Keratinocyte (primary cell): ENCODE results near the gene IL17C. TPM values are rescaled to one million over a fixed set of nuclear protein-coding genes. Genes with fewer than 3 reads are reported as not detected.
A peak's percentile ranks its signal among the peaks of the same experiment; 100 is the strongest.

ENCODE experiments used
- DNase-seq: peaks from one replicate; pipeline ENCODE4 v3.0.0-alpha.2; 2011; ENCODE audit warnings: low read depth, missing footprints, low spot score
- FAIRE-seq: peaks from 2 replicates; lab custom pipeline; 2011; peaks lifted over from hg19 to GRCh38; lab: Jason Lieb, UNC
- H2AFZ ChIP-seq: 2 replicates; pipeline ENCODE4 v1.6.0; 2012; ENCODE audit warnings: low read length, control low read depth, inconsistent platforms; ENCODE audit not compliant: control insufficient read depth
- H3K27ac ChIP-seq: 2 replicates; pipeline ENCODE4 v1.5.1; 2011; ENCODE audit warnings: low read length; ENCODE audit not compliant: control insufficient read depth, insufficient read depth
- H3K27me3 ChIP-seq: 3 replicates; pipeline ENCODE4 v1.6.0; 2011; ENCODE audit warnings: low read length; ENCODE audit not compliant: control insufficient read depth, insufficient read depth; ENCODE audit errors: extremely low read depth
- H3K36me3 ChIP-seq, 2 experiments: 2 replicates in 1 of 2; 3 replicates in 1 of 2; pipeline ENCODE4 v1.5.1; 2011; ENCODE audit warnings: low read length in 2 of 2, mild to moderate bottlenecking in 1 of 2; ENCODE audit not compliant: control insufficient read depth in 2 of 2, insufficient read depth in 2 of 2; ENCODE audit errors: extremely low read depth in 1 of 2
- H3K4me1 ChIP-seq: 3 replicates; pipeline ENCODE4 v1.5.1; 2011; ENCODE audit warnings: low read length; ENCODE audit not compliant: control insufficient read depth, insufficient read depth; ENCODE audit errors: extremely low read depth
- H3K4me2 ChIP-seq: 3 replicates; pipeline ENCODE4 v1.6.0; 2011; ENCODE audit warnings: low read depth, low read length; ENCODE audit not compliant: control insufficient read depth, insufficient read depth; ENCODE audit errors: extremely low read depth
- H3K4me3 ChIP-seq, 3 experiments: fragments of 200-600 bp in 1 of 3; sonication (generic) in 1 of 3; 2 replicates in 2 of 3; 3 replicates in 1 of 3; pipeline ENCODE4 v1.5.1; 2011 to 2016; ENCODE audit warnings: low read length in 3 of 3, mild to moderate bottlenecking in 3 of 3, control low read depth in 2 of 3, inconsistent platforms in 1 of 3, low read depth in 1 of 3, mixed read lengths in 1 of 3, mixed run types in 1 of 3, moderate library complexity in 1 of 3; ENCODE audit not compliant: control insufficient read depth in 2 of 3, insufficient read depth in 2 of 3; ENCODE audit errors: extremely low read depth in 1 of 3
- H3K79me2 ChIP-seq: 2 replicates; pipeline ENCODE4 v1.6.0; 2012; ENCODE audit warnings: low read length; ENCODE audit not compliant: control insufficient read depth, insufficient read depth
- H3K9ac ChIP-seq: 3 replicates; pipeline ENCODE4 v1.6.0; 2011; ENCODE audit warnings: low read length; ENCODE audit not compliant: control insufficient read depth, insufficient read depth; ENCODE audit errors: extremely low read depth
- H3K9me1 ChIP-seq: 3 replicates; pipeline ENCODE4 v1.6.0; 2011; ENCODE audit warnings: low read length; ENCODE audit not compliant: control insufficient read depth, insufficient read depth; ENCODE audit errors: extremely low read depth
- H3K9me3 ChIP-seq: 2 replicates; pipeline ENCODE4 v1.5.1; 2012; ENCODE audit warnings: low read depth, low read length; ENCODE audit not compliant: control insufficient read depth
- H4K20me1 ChIP-seq: 3 replicates; pipeline ENCODE4 v1.6.0; 2011; ENCODE audit warnings: low read length; ENCODE audit not compliant: control insufficient read depth, insufficient read depth; ENCODE audit errors: extremely low read depth
- EZH2 ChIP-seq: IDR thresholded peaks from one replicate; pipeline ENCODE4 v1.6.1; 2012; ENCODE audit warnings: inconsistent platforms, mild to moderate bottlenecking, low read length, moderate library complexity
- dilution Hi-C: fragments of 300-500 bp; cut with MboI; formaldehyde crosslinking; loops from one replicate; pipeline ENCODE4 v1.7.0; 2020; ENCODE audit warnings: low sequenced_read_pairs; ENCODE audit not compliant: extremely low pct_ligation_motif_present
- polyA plus RNA-seq, 5 experiments: library from polyadenylated mRNA; depleted of rRNA in 3 of 5; stranded (reverse) in 3 of 5; stranded (forward) in 1 of 5; unstranded in 1 of 5; fragments of >200 nt; gene quantifications; 1 replicate in 1 of 5; 2 replicates in 3 of 5; 3 replicates in 1 of 5; pipeline versions ENCODE4 v1.2.1 to v1.2.3, GENCODE V29; 2011 to 2012; ENCODE audit warnings: missing spikeins in 2 of 5, low read depth in 1 of 5, low replicate concordance in 1 of 5
- TF ChIP-seq, protein P1 (sequence below), 3 experiments: IDR thresholded peaks in 1 of 3; conservative IDR thresholded peaks in 1 of 3; optimal IDR thresholded peaks in 1 of 3; 2 replicates in 2 of 3; 3 replicates in 1 of 3; pipeline versions ENCODE3 to v1.5.1; 2011; ENCODE audit warnings: low read length in 3 of 3, mild to moderate bottlenecking in 3 of 3, moderate library complexity in 2 of 3, control low read depth in 1 of 3, inconsistent platforms in 1 of 3; ENCODE audit not compliant: insufficient read depth in 2 of 3; ENCODE audit errors: extremely low read depth in 1 of 3

The IL17C gene
- polyA plus RNA-seq, 1 donor (not counting 4 experiments of a cell fraction or from before 2014, with no cell fraction given), result not detected

DNA sequence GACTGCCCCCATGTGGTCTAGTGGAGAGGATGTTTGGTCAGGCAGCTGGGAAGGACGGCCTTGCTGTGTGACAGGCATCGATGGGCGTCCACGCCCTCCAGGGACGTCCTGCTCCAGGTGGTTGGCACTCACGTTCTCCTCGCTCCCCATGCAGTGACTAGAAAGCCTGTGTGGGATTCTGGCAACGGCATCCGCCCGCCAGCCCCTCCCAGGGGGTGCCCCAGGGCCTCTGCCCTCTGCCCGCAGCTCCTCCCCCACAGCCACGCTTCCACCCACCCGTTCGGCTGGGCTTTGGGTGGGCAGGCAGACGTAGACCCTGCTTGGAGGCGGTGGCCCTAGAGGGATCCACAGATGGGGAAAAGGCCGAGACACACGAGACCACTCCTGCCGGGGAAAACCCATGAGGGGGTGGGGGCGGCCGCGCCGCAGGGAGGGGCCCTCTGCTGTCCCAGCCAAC is 4.7 kb upstream of the IL17C start:
- dilution Hi-C loops, result no loop called here

DNA sequence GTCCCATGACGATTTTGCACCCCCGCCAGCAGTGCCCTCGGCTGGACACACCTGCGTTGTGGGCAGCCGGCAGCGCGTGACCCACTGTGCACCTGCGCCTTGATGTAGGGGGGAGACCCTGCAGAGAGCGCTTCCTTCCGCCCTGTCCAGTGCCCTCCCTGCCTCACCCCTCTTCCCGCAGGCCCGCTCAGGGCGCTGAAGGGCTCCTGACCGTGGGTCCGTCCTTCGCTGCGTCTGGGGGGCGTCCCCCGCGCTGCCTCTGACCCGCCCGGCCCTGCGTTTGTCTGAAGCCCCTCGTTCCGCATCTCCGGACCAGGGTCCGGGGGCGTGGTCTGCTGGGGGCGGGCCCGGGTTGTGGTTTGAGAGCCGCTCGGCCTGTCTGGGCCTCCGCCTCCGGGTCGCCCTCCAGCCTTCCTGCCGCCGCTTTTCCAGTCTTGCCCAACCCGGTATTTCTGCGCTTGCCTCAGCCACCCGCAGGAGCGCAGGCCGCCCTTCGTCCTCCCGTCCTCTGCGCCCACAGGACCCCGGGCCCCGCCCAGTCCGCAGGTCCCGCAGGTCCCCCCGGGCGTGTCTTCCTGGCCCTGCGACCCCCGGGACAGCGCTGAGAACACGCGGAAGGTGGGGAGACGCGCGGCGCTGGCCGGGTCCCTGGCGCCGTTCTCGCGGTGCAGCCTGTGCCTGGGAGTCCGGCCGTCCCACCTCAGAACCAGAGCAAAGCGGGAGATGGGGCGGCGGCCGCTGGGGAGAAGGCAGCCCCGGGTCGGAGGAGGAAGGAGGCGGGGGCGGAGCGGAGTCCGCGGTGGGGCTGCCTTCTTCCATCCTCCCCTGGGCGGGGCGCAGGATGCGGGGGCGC is 4.0 kb upstream of the IL17C start:
- Histone ChIP-seq H3K79me2 (no peaks in the 10 kb centered on the region), H3K4me3 (peak overlapping the region; percentile 28 to 57 (median 40)), H4K20me1 (peaks cover 6% of the 10 kb centered on the region), H3K4me1 (peaks cover 18% of the 10 kb centered on the region), H3K27me3 (peaks cover 38% of the 10 kb centered on the region), H3K36me3 (peaks cover 0 to 14% of the 10 kb centered on the region in 2 experiments), H3K27ac (no peak overlapping the region), H3K9ac (peak overlapping the region; percentile 47), H3K9me3 (no peaks in the 10 kb centered on the region), H3K9me1 (no peaks in the 10 kb centered on the region), H2AFZ (no peak overlapping the region), H3K4me2 (peak overlapping the region; percentile 71)
- dilution Hi-C loops, result no loop called here
- TF ChIP-seq, protein P1, sequence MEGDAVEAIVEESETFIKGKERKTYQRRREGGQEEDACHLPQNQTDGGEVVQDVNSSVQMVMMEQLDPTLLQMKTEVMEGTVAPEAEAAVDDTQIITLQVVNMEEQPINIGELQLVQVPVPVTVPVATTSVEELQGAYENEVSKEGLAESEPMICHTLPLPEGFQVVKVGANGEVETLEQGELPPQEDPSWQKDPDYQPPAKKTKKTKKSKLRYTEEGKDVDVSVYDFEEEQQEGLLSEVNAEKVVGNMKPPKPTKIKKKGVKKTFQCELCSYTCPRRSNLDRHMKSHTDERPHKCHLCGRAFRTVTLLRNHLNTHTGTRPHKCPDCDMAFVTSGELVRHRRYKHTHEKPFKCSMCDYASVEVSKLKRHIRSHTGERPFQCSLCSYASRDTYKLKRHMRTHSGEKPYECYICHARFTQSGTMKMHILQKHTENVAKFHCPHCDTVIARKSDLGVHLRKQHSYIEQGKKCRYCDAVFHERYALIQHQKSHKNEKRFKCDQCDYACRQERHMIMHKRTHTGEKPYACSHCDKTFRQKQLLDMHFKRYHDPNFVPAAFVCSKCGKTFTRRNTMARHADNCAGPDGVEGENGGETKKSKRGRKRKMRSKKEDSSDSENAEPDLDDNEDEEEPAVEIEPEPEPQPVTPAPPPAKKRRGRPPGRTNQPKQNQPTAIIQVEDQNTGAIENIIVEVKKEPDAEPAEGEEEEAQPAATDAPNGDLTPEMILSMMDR (optimal IDR thresholded peaks at IDR 0.05 in 1 of 3, IDR thresholded peaks at IDR 0.05 in 1 of 3, conservative IDR thresholded peaks at IDR 0.05 in 1 of 3; ENCODE audit: extremely low read depth in 1 of 3, insufficient read depth in 2 of 3, low read length in 3 of 3), result no peak
- no peak for TF ChIP-seq EZH2
- DNase-seq (no peak), FAIRE-seq (no peak)

More for the DNA sequence above, 4.7 kb upstream of the IL17C start:
- Histone ChIP-seq H3K79me2 (no peaks in the 10 kb centered on the region), H3K36me3 (peaks cover 2 to 14% of the 10 kb centered on the region in 2 experiments), H3K9me3 (no peaks in the 10 kb centered on the region), H3K27ac (no peak overlapping the region), H4K20me1 (peaks cover 2% of the 10 kb centered on the region), H3K4me3 (no peak overlapping the region), H3K9me1 (no peaks in the 10 kb centered on the region), H3K9ac (no peak overlapping the region), H3K27me3 (peaks cover 31% of the 10 kb centered on the region), H3K4me1 (peaks cover 18% of the 10 kb centered on the region), H3K4me2 (peak overlapping the region; percentile 71), H2AFZ (no peak overlapping the region)
- DNase-seq, result no peak
- no peak for FAIRE-seq
- TF ChIP-seq EZH2, result no peak
- TF ChIP-seq, protein P1 (optimal IDR thresholded peaks at IDR 0.05 in 1 of 3, IDR thresholded peaks at IDR 0.05 in 1 of 3, conservative IDR thresholded peaks at IDR 0.05 in 1 of 3; ENCODE audit: extremely low read depth in 1 of 3, insufficient read depth in 2 of 3, low read length in 3 of 3), result peak; percentile 26 to 68 (median 36)
